ENCODE results near the gene STX17.

The STX17 gene

GRCh38 chr9:99867968-99868367 lies 38.5 kb upstream of the STX17 start (continued):
- peak; percentile 39; the same call in 1 of the 2 replicates for TF ChIP-seq WT1 (tag by site-specific recombination; IDR thresholded peaks at IDR 0.05)
- TF ChIP-seq SCRT2 (tag by site-specific recombination; IDR thresholded peaks at IDR 0.05) = no peak
- TF ChIP-seq ZNF600 (tag by site-specific recombination; IDR thresholded peaks at IDR 0.05) = no peak
- no peak for TF ChIP-seq SP7 (tag by site-specific recombination; IDR thresholded peaks at IDR 0.05)
- TF ChIP-seq ZNF514 (tag by site-specific recombination; IDR thresholded peaks at IDR 0.05) = no peak

GRCh38 chr9:99868845-99869244 lies 37.6 kb upstream of the STX17 start:
- TF ChIP-seq ZSCAN30 (tag by site-specific recombination; IDR thresholded peaks at IDR 0.05) (no peak), ZNF266 (tag by site-specific recombination; IDR thresholded peaks at IDR 0.05; ENCODE audit: low read depth) (no peak), ZBTB17 (tag by site-specific recombination; IDR thresholded peaks at IDR 0.05) (peak; percentile 66), ZBTB48 (tag by site-specific recombination; IDR thresholded peaks at IDR 0.05) (peak; percentile 28; the same call in 1 of the 2 replicates), PATZ1 (tag by site-specific recombination; IDR thresholded peaks at IDR 0.05) (no peak)
- Histone ChIP-seq H3K9me3 (ENCODE audit: control insufficient read depth, insufficient read depth, low read depth, low read length) (no peaks in the 10 kb centered on the region), H3K27ac (ENCODE audit: extremely low read depth, low read depth, low read length) (no peak overlapping the region), H3K4me1 (ENCODE audit: control insufficient read depth, insufficient read depth, low read length) (0 out of 2 replicates have a peak, but pooled peaks cover 2% of the 10 kb centered on the region), H3K4me3 (ENCODE audit: low read depth, low read length) (no peak overlapping the region), H3K36me3 (ENCODE audit: control insufficient read depth in 2 of 2, insufficient read depth in 1 of 2, low read length in 2 of 2) (no peaks in the 10 kb centered on the region)
- ChIA-PET CTCF (interaction anchor here (0.5 to 0.6 kb wide), 2 partner anchors 20 to 354 kb away, joined by 3 to 4 read pairs; no protein-coding TSS in a partner anchor), POLR2A (no interaction called here)

- POLR2A ChIA-PET = no interaction called here
These were observed 36.3 kb upstream of the STX17 start for GRCh38 chr9:99870126-99870525.

More at GRCh38 chr9:99870126-99870525, 36.3 kb upstream of the STX17 start:
- TF ChIP-seq ZNF10 (tag by site-specific recombination; IDR thresholded peaks at IDR 0.05) (no peak), ZNF2 (tag by site-specific recombination; IDR thresholded peaks at IDR 0.05) (no peak), PRDM1 (tag by site-specific recombination; IDR thresholded peaks at IDR 0.05) (no peak), ZNF549 (tag by site-specific recombination; IDR thresholded peaks at IDR 0.05) (no peak), ZNF23 (tag by site-specific recombination; IDR thresholded peaks at IDR 0.05; ENCODE audit: borderline replicate concordance) (no peak), ZNF585B (tag by site-specific recombination; IDR thresholded peaks at IDR 0.05) (no peak), ZXDB (tag by site-specific recombination; IDR thresholded peaks at IDR 0.05) (no peak), ZNF175 (tag by site-specific recombination; IDR thresholded peaks at IDR 0.05) (no peak), PRDM10 (tag by site-specific recombination; IDR thresholded peaks at IDR 0.05) (no peak), ZNF114 (tag by site-specific recombination; IDR thresholded peaks at IDR 0.05) (no peak), PBX3 (CRISPR knock-in tag; IDR thresholded peaks at IDR 0.05) (no peak), ZNF664 (tag by site-specific recombination; IDR thresholded peaks at IDR 0.05) (no peak), HOXD13 (CRISPR knock-in tag; IDR thresholded peaks at IDR 0.05; ENCODE audit: borderline replicate concordance) (no peak), ZNF521 (tag by site-specific recombination; IDR thresholded peaks at IDR 0.05) (no peak), ZNF146 (tag by site-specific recombination; IDR thresholded peaks at IDR 0.05) (no peak), ZNF426 (tag by site-specific recombination; IDR thresholded peaks at IDR 0.05) (no peak)
- H3K9me3 ChIP-seq (ENCODE audit: control insufficient read depth, insufficient read depth, low read depth, low read length) = no peaks in the 10 kb centered on the region
- H3K4me1 ChIP-seq (ENCODE audit: control insufficient read depth, insufficient read depth, low read length) = 0 out of 2 replicates have a peak, but pooled peaks cover 2% of the 10 kb centered on the region
- no peak overlapping the region for H3K27ac ChIP-seq (ENCODE audit: extremely low read depth, low read depth, low read length)
- no peak overlapping the region for H3K4me3 ChIP-seq (ENCODE audit: low read depth, low read length)
- CTCF ChIA-PET = interaction anchor here (0.5 kb wide), 2 partner anchors 117 to 897 kb away, joined by 3 read pairs; no protein-coding TSS in a partner anchor
- H3K36me3 ChIP-seq (ENCODE audit: control insufficient read depth in 2 of 2, insufficient read depth in 1 of 2, low read length in 2 of 2) = no peaks in the 10 kb centered on the region
